Psoas muscle (tissue), 8 donors: Measurements from ENCODE around the gene GLIS2. TPM values are rescaled to one million over a fixed set of nuclear protein-coding genes. Genes with fewer than 3 reads are reported as not detected.
"Not testable (repeated sequence)": the region's sequence is repeated elsewhere in the genome, so short reads cannot be mapped to it uniquely, and the experiment has no call there.

Source experiments
- ATAC-seq, 4 donors: fragments of 200-7000 bp; cut with Tn5 transposase; one replicate each; pipeline ENCODE4 v1.9.1; 2020; ENCODE audit warnings: moderate library complexity in 3 of 4, mild to moderate bottlenecking in 2 of 4
- DNase-seq, 2 donors: peaks; one replicate each; pipeline ENCODE4 v3.0.0-alpha.2; 2020
- H3K27ac ChIP-seq: fragments of 200-600 bp; one replicate; pipeline ENCODE4 v1.8.0; 2022
- H3K27me3 ChIP-seq, 3 donors: fragments of 200-600 bp in 1 of 3; one replicate each; pipeline versions ENCODE4 v1.6.1 to v1.8.0; 2013 to 2022; ENCODE audit warnings: low read length in 2 of 3, mild to moderate bottlenecking in 2 of 3, moderate library complexity in 1 of 3; ENCODE audit not compliant: insufficient read depth in 3 of 3
- H3K36me3 ChIP-seq, 2 donors: fragments of 200-600 bp in 1 of 2; one replicate each; pipeline versions ENCODE4 v1.6.1 to v1.8.0; 2013 to 2022; ENCODE audit warnings: low read depth in 1 of 2, mild to moderate bottlenecking in 1 of 2, moderate library complexity in 1 of 2; ENCODE audit not compliant: insufficient read depth in 1 of 2
- H3K4me1 ChIP-seq: fragments of 200-600 bp; one replicate; pipeline ENCODE4 v1.8.0; 2022
- H3K4me3 ChIP-seq: fragments of 200-600 bp; one replicate; pipeline ENCODE4 v1.8.0; 2022; ENCODE audit warnings: mild to moderate bottlenecking
- H3K9me3 ChIP-seq: fragments of 200-600 bp; one replicate; pipeline ENCODE4 v1.8.0; 2022
- WGBS, 3 donors: extraction: QIAGEN DNeasy Blood & Tissue Kit; methylation state at CpG; one replicate each; pipeline versions ENCODE4 v1.1.6 to v1.1.7; 2013; 5-methylcytosine and 5-hydroxymethylcytosine counted together
- intact Hi-C, 2 donors: fragments of 100-400 bp; cut with DNase I; formaldehyde crosslinking; loops; one replicate each; pipeline versions ENCODE4 v1.11.0 to v1.14.2; 2022
- polyA plus RNA-seq, 3 donors: library from polyadenylated mRNA; stranded (reverse); fragments of 200-250 nt; gene quantifications; one replicate each; pipeline ENCODE4 v1.2.3, GENCODE V29; 2013
- total RNA-seq, 4 donors: library from RNA; stranded (reverse); fragmentation: NEBNext Ultra II Directional in 2 of 4; extraction: Animal tissue kit (Norgen Biotek cat#: 25700) in 2 of 4; gene quantifications; one replicate each; pipeline versions ENCODE4 v1.2.1 to v1.2.4, GENCODE V29; 2021 to 2023
- TF ChIP-seq, protein P1 (sequence below): fragments of 200-600 bp; IDR thresholded peaks from one replicate; pipeline ENCODE4 v1.8.0; 2022; ENCODE audit warnings: antibody characterized with exemption
- donor health status: healthy with polysubstance abuse.
- donor health status: DM: no; HTN: no; CAD: no; lungs with moderate emphysema.
- donor health status: Bipolar disorder and iron deficiency.
- donor health status: healthy.
- donor health status: DM: yes; HTN: yes; CAD: no.
- donor health status: DM: no; HTN: no; CAD: no.
- donor health status: DM: no; HTN: no; CAD: no.
- donor health status: DM: yes; HTN: yes; CAD: no.

Gene GLIS2
- total and polyA plus RNA-seq, 7 donors: 0.96 to 3.3 (median 1.7) TPM

DNA sequence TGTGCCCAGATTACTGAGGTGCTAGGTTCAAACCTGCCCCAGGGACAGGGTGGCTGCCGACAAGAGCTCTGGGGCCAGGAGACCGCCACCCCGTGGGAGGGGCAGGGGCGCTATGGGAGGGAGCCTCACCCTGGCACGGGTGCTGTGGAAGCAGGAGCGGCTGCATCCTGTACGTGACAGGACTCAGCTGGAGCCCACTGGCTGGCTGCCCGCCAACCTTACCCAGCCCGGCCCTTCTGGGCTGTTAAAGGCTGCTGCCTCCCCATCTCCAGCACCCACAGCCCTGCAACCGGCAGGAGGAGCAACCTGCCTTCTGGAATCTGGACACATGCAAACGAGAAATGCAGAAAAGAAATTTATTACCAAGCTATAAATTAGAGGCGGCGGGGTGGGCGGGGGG, 24.0 kb downstream of the GLIS2 start:
- intact Hi-C loops: loop anchor here (10.0 kb wide), 2 partner anchors 135 to 355 kb away; no protein-coding TSS in a partner anchor
- peak in 2 of 4 donors; percentile 18 to 23 for ATAC-seq
- TF ChIP-seq, protein P1, sequence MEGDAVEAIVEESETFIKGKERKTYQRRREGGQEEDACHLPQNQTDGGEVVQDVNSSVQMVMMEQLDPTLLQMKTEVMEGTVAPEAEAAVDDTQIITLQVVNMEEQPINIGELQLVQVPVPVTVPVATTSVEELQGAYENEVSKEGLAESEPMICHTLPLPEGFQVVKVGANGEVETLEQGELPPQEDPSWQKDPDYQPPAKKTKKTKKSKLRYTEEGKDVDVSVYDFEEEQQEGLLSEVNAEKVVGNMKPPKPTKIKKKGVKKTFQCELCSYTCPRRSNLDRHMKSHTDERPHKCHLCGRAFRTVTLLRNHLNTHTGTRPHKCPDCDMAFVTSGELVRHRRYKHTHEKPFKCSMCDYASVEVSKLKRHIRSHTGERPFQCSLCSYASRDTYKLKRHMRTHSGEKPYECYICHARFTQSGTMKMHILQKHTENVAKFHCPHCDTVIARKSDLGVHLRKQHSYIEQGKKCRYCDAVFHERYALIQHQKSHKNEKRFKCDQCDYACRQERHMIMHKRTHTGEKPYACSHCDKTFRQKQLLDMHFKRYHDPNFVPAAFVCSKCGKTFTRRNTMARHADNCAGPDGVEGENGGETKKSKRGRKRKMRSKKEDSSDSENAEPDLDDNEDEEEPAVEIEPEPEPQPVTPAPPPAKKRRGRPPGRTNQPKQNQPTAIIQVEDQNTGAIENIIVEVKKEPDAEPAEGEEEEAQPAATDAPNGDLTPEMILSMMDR: no peak
- H3K27ac ChIP-seq: no peak overlapping the region
- peaks cover 8% of the 10 kb centered on the region for H3K4me1 ChIP-seq
- peaks cover 5 to 20% of the 10 kb centered on the region in 2 donors for H3K36me3 ChIP-seq
- DNase-seq: no peak
- H3K4me3 ChIP-seq: no peak overlapping the region
- WGBS, 3 donors: 51 to 62% (median 58%) methylated on average over 14 of the region's 14 CpGs
- H3K9me3 ChIP-seq: no peaks in the 10 kb centered on the region
- H3K27me3 ChIP-seq: no peaks in the 10 kb centered on the region

DNA sequence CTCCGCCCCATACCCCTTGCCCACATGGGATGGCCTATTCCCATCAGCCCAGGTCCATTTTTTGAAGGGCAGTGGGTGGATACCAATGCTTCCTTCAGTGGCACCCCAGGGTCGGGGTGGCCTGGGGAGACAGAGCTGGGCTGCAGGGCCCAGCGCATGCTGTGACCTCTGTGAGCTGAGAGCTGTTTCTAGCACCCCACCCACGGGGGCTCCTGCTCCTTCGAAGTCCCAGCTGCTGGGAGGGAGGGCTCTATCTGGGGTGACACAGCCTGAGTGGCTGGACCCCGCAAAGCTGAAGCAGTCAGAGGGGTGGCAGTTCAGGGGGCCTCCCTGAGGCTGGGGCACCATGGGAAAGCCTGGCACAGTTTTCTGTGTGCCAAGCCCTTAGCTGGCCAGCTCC, 24.6 kb downstream of the GLIS2 start:
- intact Hi-C loops: no loop called here
- H3K4me1 ChIP-seq: peaks cover 12% of the 10 kb centered on the region
- H3K36me3 ChIP-seq: peaks cover 5 to 20% of the 10 kb centered on the region in 2 donors
- no peaks in the 10 kb centered on the region for H3K27me3 ChIP-seq
- DNase-seq (no peak), ATAC-seq (no peak)
- TF ChIP-seq, protein P1: no peak
- H3K9me3 ChIP-seq: no peaks in the 10 kb centered on the region
- no peak overlapping the region for H3K4me3 ChIP-seq
- no peak overlapping the region for H3K27ac ChIP-seq
- 75 to 91% (median 77%) methylated on average over 6 of the region's 6 CpGs for WGBS, 3 donors

DNA sequence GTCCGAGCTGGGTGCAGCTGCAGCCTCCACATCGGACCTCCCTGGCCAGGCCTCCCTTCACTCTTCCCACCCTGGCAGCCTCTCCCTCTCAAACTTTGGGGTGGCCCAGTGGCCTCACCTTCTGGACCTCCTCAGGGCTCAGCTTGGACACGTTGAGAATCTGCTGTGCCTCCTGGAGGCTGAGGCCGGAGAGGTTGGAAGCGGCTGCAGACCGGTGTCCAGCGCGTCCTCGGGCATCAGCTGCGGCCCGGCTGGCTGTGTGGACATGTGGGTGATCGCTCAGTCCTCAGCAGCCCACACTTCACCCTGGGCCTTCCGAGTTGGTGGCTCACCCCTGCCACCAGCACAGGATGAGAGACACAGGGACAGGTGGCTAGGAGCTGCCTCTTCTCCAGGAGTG, 25.4 kb downstream of the GLIS2 start:
- ATAC-seq: no peak

DNA sequence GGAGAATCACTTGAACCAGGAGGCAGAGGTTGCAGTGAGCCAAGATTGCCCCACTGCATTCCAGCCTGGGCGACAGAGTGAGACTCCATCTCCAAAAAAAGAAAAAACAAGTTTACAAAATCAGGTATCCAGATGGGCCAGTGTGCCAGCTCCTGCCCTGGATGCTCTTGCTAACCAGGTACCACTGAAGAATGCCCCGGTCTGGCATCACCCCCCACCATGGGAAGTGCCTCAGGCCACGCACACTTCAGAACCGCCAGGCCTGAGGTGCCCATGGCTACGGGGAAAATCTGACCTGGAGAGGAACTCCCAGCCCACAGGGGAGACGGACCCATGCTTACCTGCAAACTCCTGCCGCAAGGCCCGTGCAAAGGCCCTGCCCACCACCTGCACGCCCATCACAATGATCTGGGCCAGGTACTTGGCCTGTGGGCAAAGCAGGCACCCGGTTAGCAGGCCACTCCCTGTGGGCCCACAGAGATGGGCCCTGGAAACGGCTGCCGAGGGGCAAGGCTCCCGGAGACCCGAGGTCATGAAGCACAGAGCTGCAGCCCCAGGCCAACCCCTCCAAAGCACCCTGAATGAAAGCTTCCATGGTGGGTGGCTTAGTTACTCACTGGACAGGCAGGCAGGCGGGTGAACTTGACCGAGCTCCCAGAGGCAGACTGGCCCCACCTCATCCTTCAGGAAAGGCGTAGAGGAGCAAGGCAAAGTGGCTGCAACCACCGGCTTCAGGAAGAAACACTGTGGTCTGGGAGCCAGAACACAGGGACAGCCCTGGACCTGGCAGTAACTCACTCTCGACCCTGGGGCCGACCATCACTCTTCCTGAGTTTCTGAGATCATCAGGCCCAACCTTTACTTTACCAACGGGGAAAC, 27.2 kb downstream of the GLIS2 start:
- TF ChIP-seq, protein P1: no peak

More for the DNA sequence above, 25.4 kb downstream of the GLIS2 start:
- H3K4me1 ChIP-seq: peaks cover 17% of the 10 kb centered on the region
- intact Hi-C loops: no loop called here
- no peak overlapping the region for H3K27ac ChIP-seq
- no peak overlapping the region for H3K4me3 ChIP-seq
- no peaks in the 10 kb centered on the region for H3K27me3 ChIP-seq
- DNase-seq: no peak
- peaks cover 5 to 18% of the 10 kb centered on the region in 2 donors for H3K36me3 ChIP-seq
- WGBS, 3 donors: 89 to 95% (median 90%) methylated on average over 13 of the region's 13 CpGs
- H3K9me3 ChIP-seq: no peaks in the 10 kb centered on the region
- TF ChIP-seq, protein P1: no peak

DNA sequence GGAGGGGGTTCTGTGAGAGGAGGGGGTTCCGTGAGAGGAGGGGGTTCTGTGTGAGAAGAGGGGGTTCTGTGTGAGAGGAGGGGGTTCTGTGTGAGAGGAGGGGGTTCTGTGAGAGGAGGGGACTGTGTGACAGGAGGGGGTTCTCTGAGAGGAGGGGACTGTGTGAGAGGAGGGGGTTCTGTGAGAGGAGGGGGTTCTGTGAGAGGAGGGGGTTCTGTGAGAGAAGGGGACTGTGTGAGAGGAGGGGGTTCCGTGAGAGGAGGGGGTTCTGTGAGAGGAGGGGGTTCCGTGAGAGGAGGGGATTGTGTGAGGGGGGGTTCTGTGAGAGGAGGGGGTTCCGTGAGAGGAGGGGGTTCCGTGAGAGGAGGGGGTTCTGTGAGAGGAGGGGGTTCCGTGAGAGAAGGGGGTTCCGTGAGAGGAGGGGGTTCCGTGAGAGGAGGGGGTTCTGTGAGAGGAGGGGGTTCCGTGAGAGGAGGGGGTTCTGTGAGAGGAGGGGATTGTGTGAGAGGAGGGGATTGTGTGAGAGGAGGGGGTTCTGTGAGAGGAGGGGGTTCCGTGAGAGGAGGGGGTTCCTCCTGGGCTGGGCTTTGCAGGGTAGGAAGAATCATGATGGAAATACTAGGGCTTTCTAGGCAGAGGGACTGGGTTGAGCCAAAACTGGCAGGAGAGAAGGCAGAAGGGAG, 28.6 kb downstream of the GLIS2 start:
- Histone ChIP-seq H3K4me1 (peaks cover 37% of the 10 kb centered on the region), H3K27ac (peak overlapping the region; percentile 48), H3K36me3 (peaks cover 5 to 13% of the 10 kb centered on the region in 2 donors)
- H3K9me3 ChIP-seq, ATAC-seq, H3K4me3 ChIP-seq, intact Hi-C loops, DNase-seq, H3K27me3 ChIP-seq: not testable (repeated sequence)
- WGBS, 3 donors: 49 to 56% (median 50%) methylated on average over 8 to 9 of the region's 10 CpGs

More for the DNA sequence above, 27.2 kb downstream of the GLIS2 start:
- DNase-seq: no peak
- peaks cover 36% of the 10 kb centered on the region for H3K4me1 ChIP-seq
- intact Hi-C loops: no loop called here
- ATAC-seq: no peak
- H3K27ac ChIP-seq: no peak overlapping the region
- H3K4me3 ChIP-seq: no peak overlapping the region
- WGBS, 3 donors: 87 to 90% (median 89%) methylated on average over 20 to 21 of the region's 21 CpGs
- H3K9me3 ChIP-seq: no peaks in the 10 kb centered on the region
- H3K36me3 ChIP-seq: peaks cover 5 to 18% of the 10 kb centered on the region in 2 donors
- H3K27me3 ChIP-seq: no peaks in the 10 kb centered on the region
